ENCODE measurements around the gene CCND1.

GRCh38 chr11:69691463-69691862, 50.5 kb downstream of the CCND1 start:
- no peak for TF ChIP-seq EZH2 (IDR thresholded peaks at IDR 0.05; ENCODE audit: borderline replicate concordance, low read depth, low read length, poor library complexity, severe bottlenecking)
- TF ChIP-seq CTCF (conservative IDR thresholded peaks at IDR 0.05; ENCODE audit: low read depth, low read length), result no peak

Measured in A673 (cell line).